Fibroblast of lung (primary cell): Measurements from ENCODE around the gene VWA8.

Source experiments
- CTCF ChIP-seq, 2 donors: IDR thresholded peaks in 1 of 2; conservative IDR thresholded peaks in 1 of 2; 1 replicate in 1 of 2; 2 replicates in 1 of 2; pipeline ENCODE4 v1.5.1; 2011 to 2012; ENCODE audit warnings: low read length in 2 of 2, control low read depth in 1 of 2, inconsistent platforms in 1 of 2, low read depth in 1 of 2, mild to moderate bottlenecking in 1 of 2
- EZH2 ChIP-seq: IDR thresholded peaks from 2 replicates; pipeline ENCODE4 v1.5.1; 2012; ENCODE audit warnings: low read length, control low read depth, mild to moderate bottlenecking; ENCODE audit errors: missing control alignments

GRCh38 chr13:41751277-41751676, 209.6 kb downstream of the VWA8 start:
- TF ChIP-seq CTCF (conservative IDR thresholded peaks at IDR 0.05 in 1 of 2, IDR thresholded peaks at IDR 0.05 in 1 of 2; ENCODE audit: low read depth in 1 of 2, low read length in 2 of 2) (no peak), EZH2 (no peak)
